Lower lobe of right lung (tissue), 2 donors: ENCODE data around the gene ADGRG2. TPM values are rescaled to one million over a fixed set of nuclear protein-coding genes. Genes with fewer than 3 reads are reported as not detected.

ENCODE experiments used
- ATAC-seq, 2 donors: fragments of 200-7000 bp; cut with Tn5 transposase; one replicate each; pipeline ENCODE4 v1.9.1; 2020 to 2022; ENCODE audit warnings: mild to moderate bottlenecking in 2 of 2, moderate library complexity in 2 of 2
- DNase-seq: peaks from one replicate; pipeline ENCODE4 v3.0.0-alpha.2; 2020
- H3K27ac ChIP-seq: fragments of 200-600 bp; one replicate; pipeline ENCODE4 v1.8.0; 2022
- H3K27me3 ChIP-seq: fragments of 200-600 bp; one replicate; pipeline ENCODE4 v1.8.0; 2022; ENCODE audit warnings: low read depth
- H3K36me3 ChIP-seq: fragments of 200-600 bp; one replicate; pipeline ENCODE4 v1.8.0; 2022; ENCODE audit warnings: mild to moderate bottlenecking
- H3K4me1 ChIP-seq: fragments of 200-600 bp; one replicate; pipeline ENCODE4 v1.8.0; 2022
- H3K4me3 ChIP-seq: fragments of 200-600 bp; one replicate; pipeline ENCODE4 v1.8.0; 2022; ENCODE audit warnings: mild to moderate bottlenecking
- H3K9me3 ChIP-seq: fragments of 200-600 bp; one replicate; pipeline ENCODE4 v1.8.0; 2022
- CTCF ChIP-seq: fragments of 200-600 bp; IDR thresholded peaks from one replicate; pipeline ENCODE4 v1.8.0; 2022; ENCODE audit warnings: antibody characterized with exemption, mild to moderate bottlenecking
- intact Hi-C: fragments of 100-400 bp; cut with DNase I; formaldehyde crosslinking; loops from one replicate; pipeline ENCODE4 v1.11.0; 2022
- total RNA-seq: library from RNA; stranded (reverse); fragmentation: NEBNext Ultra II Directional; extraction: Animal tissue kit (Norgen Biotek cat#: 25700); gene quantifications from one replicate; pipeline ENCODE4 v1.2.1, GENCODE V29; 2021
- donor health status: DM: no; HTN: yes; CAD: no; lungs with severe emphysema.

The ADGRG2 gene
- total RNA-seq, 1 donor from 2014 or later, result 1.1 TPM

- H3K4me3 ChIP-seq, result no peak overlapping the region
- H3K27ac ChIP-seq, result no peak overlapping the region
- intact Hi-C loops, result no loop called here
- no peaks in the 10 kb centered on the region for H3K27me3 ChIP-seq
- TF ChIP-seq CTCF, result no peak
- no peaks in the 10 kb centered on the region for H3K9me3 ChIP-seq
- no peak for DNase-seq
- no peaks in the 10 kb centered on the region for H3K36me3 ChIP-seq
- ATAC-seq, result no peak
- no peaks in the 10 kb centered on the region for H3K4me1 ChIP-seq
Observed at GRCh38 chrX:19065535-19065934, 56.7 kb downstream of the ADGRG2 start.

GRCh38 chrX:19064175-19064574 is 58.1 kb downstream of the ADGRG2 start:
- Histone ChIP-seq H3K4me1 (no peaks in the 10 kb centered on the region), H3K9me3 (no peaks in the 10 kb centered on the region), H3K36me3 (no peaks in the 10 kb centered on the region), H3K4me3 (no peak overlapping the region), H3K27ac (no peak overlapping the region), H3K27me3 (no peaks in the 10 kb centered on the region)
- DNase-seq, result no peak
- TF ChIP-seq CTCF, result no peak
- intact Hi-C loops, result no loop called here
- no peak for ATAC-seq

GRCh38 chrX:19063030-19063429 is 59.2 kb downstream of the ADGRG2 start:
- intact Hi-C loops, result no loop called here
- ATAC-seq, result no peak
- no peaks in the 10 kb centered on the region for H3K9me3 ChIP-seq
- no peak overlapping the region for H3K27ac ChIP-seq
- no peaks in the 10 kb centered on the region for H3K36me3 ChIP-seq
- H3K4me1 ChIP-seq, result no peaks in the 10 kb centered on the region
- no peak for DNase-seq
- no peak for TF ChIP-seq CTCF
- no peak overlapping the region for H3K4me3 ChIP-seq
- H3K27me3 ChIP-seq, result no peaks in the 10 kb centered on the region

- H3K36me3 ChIP-seq, result no peaks in the 10 kb centered on the region
- no peak for TF ChIP-seq CTCF
- ATAC-seq, result no peak
- H3K4me3 ChIP-seq, result no peak overlapping the region
- H3K9me3 ChIP-seq, result no peaks in the 10 kb centered on the region
- H3K4me1 ChIP-seq, result no peaks in the 10 kb centered on the region
- DNase-seq, result no peak
- H3K27me3 ChIP-seq, result no peaks in the 10 kb centered on the region
- no peak overlapping the region for H3K27ac ChIP-seq
- intact Hi-C loops, result no loop called here
Observed at GRCh38 chrX:19059067-19059466, 63.2 kb downstream of the ADGRG2 start.

- H3K27ac ChIP-seq, result no peak overlapping the region
- H3K4me3 ChIP-seq, result no peak overlapping the region
- no peaks in the 10 kb centered on the region for H3K27me3 ChIP-seq
- no peaks in the 10 kb centered on the region for H3K36me3 ChIP-seq
- intact Hi-C loops, result no loop called here
- ATAC-seq, result no peak
- no peaks in the 10 kb centered on the region for H3K4me1 ChIP-seq
- TF ChIP-seq CTCF, result no peak
- no peak for DNase-seq
- no peaks in the 10 kb centered on the region for H3K9me3 ChIP-seq
Observed at GRCh38 chrX:19057856-19058255, 64.4 kb downstream of the ADGRG2 start.

GRCh38 chrX:19049110-19049509 is 73.2 kb downstream of the ADGRG2 start:
- no peaks in the 10 kb centered on the region for H3K36me3 ChIP-seq
- ATAC-seq (no peak), DNase-seq (no peak)
- TF ChIP-seq CTCF, result no peak
- H3K4me1 ChIP-seq, result no peaks in the 10 kb centered on the region
- no peak overlapping the region for H3K4me3 ChIP-seq
- H3K9me3 ChIP-seq, result no peaks in the 10 kb centered on the region
- H3K27me3 ChIP-seq, result no peaks in the 10 kb centered on the region
- intact Hi-C loops, result no loop called here
- no peak overlapping the region for H3K27ac ChIP-seq
